H1 (cell line): ENCODE measurements around the gene KBTBD2. TPM values are rescaled to one million over a fixed set of nuclear protein-coding genes. Genes with fewer than 3 reads are reported as not detected.
A peak's percentile ranks its signal among the peaks of the same experiment; 100 is the strongest.

Experiments used
- CTCF ChIA-PET: fragments of 300-600 bp; sonication (Branson Sonifier 250); formaldehyde crosslinking; loops from one replicate; lab custom pipeline; 2021; ENCODE audit not compliant: partially characterized antibody; lab: Charles Lee
- POLR2A ChIA-PET: fragments of 300-600 bp; sonication (Branson Sonifier 250); formaldehyde crosslinking; loops from one replicate; lab custom pipeline; 2021; ENCODE audit warnings: inconsistent platforms; ENCODE audit not compliant: partially characterized antibody; lab: Charles Lee
- DNase-seq, 2 experiments: peaks; one replicate each; pipeline versions ENCODE4 v3.0.0 to v3.0.0-alpha.2; 2010 to 2022; ENCODE audit warnings: low spot score in 2 of 2, low read depth in 1 of 2, mixed read lengths in 1 of 2
- FAIRE-seq: peaks from 2 replicates; lab custom pipeline; 2011; peaks lifted over from hg19 to GRCh38; lab: Jason Lieb, UNC
- H2AFZ ChIP-seq: 2 replicates; pipeline ENCODE4 v1.8.1; 2012; ENCODE audit warnings: low read length, inconsistent platforms
- H2AK5ac ChIP-seq: 2 replicates; pipeline ENCODE4 v1.6.1; 2013; ENCODE audit warnings: low read depth, low read length
- H2BK120ac ChIP-seq: replicated peaks from 2 replicates; pipeline ENCODE3; 2013; ENCODE audit warnings: low read depth, low read length, inconsistent platforms
- H2BK12ac ChIP-seq: 2 replicates; pipeline ENCODE4 v1.6.1; 2013; ENCODE audit warnings: low read depth, low read length
- H2BK15ac ChIP-seq: 2 replicates; pipeline ENCODE4 v1.6.1; 2013; ENCODE audit warnings: low read length
- H2BK20ac ChIP-seq: 2 replicates; pipeline ENCODE4 v1.6.1; 2013; ENCODE audit warnings: low read length
- H2BK5ac ChIP-seq: 2 replicates; pipeline ENCODE4 v1.6.1; 2013; ENCODE audit warnings: low read depth, low read length
- H3K14ac ChIP-seq: 2 replicates; pipeline ENCODE4 v1.6.1; 2013; ENCODE audit warnings: inconsistent platforms; ENCODE audit not compliant: insufficient read length
- H3K18ac ChIP-seq: 2 replicates; pipeline ENCODE4 v1.6.1; 2013; ENCODE audit warnings: low read length; ENCODE audit errors: extremely low read depth
- H3K23ac ChIP-seq: 2 replicates; pipeline ENCODE4 v1.6.1; 2013; ENCODE audit warnings: inconsistent platforms; ENCODE audit not compliant: insufficient read length
- H3K23me2 ChIP-seq: 2 replicates; pipeline ENCODE4 v1.6.1; 2013; ENCODE audit warnings: low read depth, low read length
- H3K27ac ChIP-seq: 2 replicates; pipeline ENCODE4 v1.6.1; 2011; ENCODE audit warnings: low read depth, low read length, inconsistent platforms
- H3K27me3 ChIP-seq, 4 experiments: replicated peaks in 1 of 4; 1 replicate in 1 of 4; 2 replicates in 3 of 4; pipeline versions ENCODE4 v1.6.1 to v1.8.1; 2011 to 2013; ENCODE audit warnings: low read length in 3 of 4, mild to moderate bottlenecking in 3 of 4, inconsistent platforms in 2 of 4, mixed read lengths in 2 of 4, moderate library complexity in 1 of 4; ENCODE audit not compliant: control insufficient read depth in 3 of 4, insufficient read depth in 3 of 4; ENCODE audit errors: extremely low read depth in 1 of 4
- H3K36me3 ChIP-seq, 4 experiments: 2 replicates each; pipeline versions ENCODE4 v1.6.1 to v1.8.1; 2011 to 2013; ENCODE audit warnings: mild to moderate bottlenecking in 4 of 4, low read length in 3 of 4, moderate library complexity in 2 of 4, control low read depth in 1 of 4, inconsistent platforms in 1 of 4; ENCODE audit not compliant: insufficient read depth in 4 of 4, control insufficient read depth in 2 of 4
- H3K4ac ChIP-seq: replicated peaks from 2 replicates; pipeline ENCODE3; 2013; ENCODE audit warnings: low read length, low read depth, mixed read lengths, inconsistent platforms; ENCODE audit not compliant: insufficient read length
- H3K4me1 ChIP-seq, 4 experiments: replicated peaks in 1 of 4; 1 replicate in 1 of 4; 2 replicates in 3 of 4; pipeline versions ENCODE4 v1.6.1 to v1.8.1; 2011 to 2013; ENCODE audit warnings: low read length in 3 of 4, inconsistent platforms in 2 of 4, mixed read lengths in 1 of 4; ENCODE audit not compliant: insufficient read depth in 4 of 4, control insufficient read depth in 3 of 4
- H3K4me2 ChIP-seq, 2 experiments: 2 replicates each; pipeline versions ENCODE4 v1.6.1 to v1.8.1; 2011 to 2013; ENCODE audit warnings: low read depth in 2 of 2, low read length in 2 of 2, control low read depth in 1 of 2, inconsistent platforms in 1 of 2, mild to moderate bottlenecking in 1 of 2; ENCODE audit not compliant: insufficient read depth in 1 of 2
- H3K4me3 ChIP-seq, 4 experiments: fragments of 200-600, 300-600 bp in 1 of 4; sonication (generic), shearing (Covaris generic), sonication (Bioruptor Twin) in 1 of 4; 2 replicates each; pipeline versions ENCODE4 v1.5.1 to v1.8.1; 2011 to 2016; ENCODE audit warnings: low read length in 4 of 4, low read depth in 3 of 4, control low read depth in 2 of 4, inconsistent platforms in 2 of 4, mild to moderate bottlenecking in 2 of 4, mixed read lengths in 1 of 4, moderate library complexity in 1 of 4; ENCODE audit not compliant: insufficient read depth in 2 of 4; ENCODE audit errors: extremely low read depth in 1 of 4
- H3K56ac ChIP-seq: replicated peaks from 2 replicates; pipeline ENCODE3; 2013; ENCODE audit warnings: low read depth, mild to moderate bottlenecking, mixed read lengths, low read length, inconsistent platforms; ENCODE audit not compliant: insufficient read length
- H3K79me1 ChIP-seq: 2 replicates; pipeline ENCODE4 v1.6.1; 2013; ENCODE audit warnings: low read depth, low read length, control low read depth
- H3K79me2 ChIP-seq, 2 experiments: 2 replicates each; pipeline versions ENCODE4 v1.6.1 to v1.8.1; 2012 to 2013; ENCODE audit warnings: low read length in 2 of 2, mild to moderate bottlenecking in 2 of 2, inconsistent platforms in 1 of 2; ENCODE audit not compliant: insufficient read depth in 2 of 2, control insufficient read depth in 1 of 2
- H3K9ac ChIP-seq, 4 experiments: replicated peaks in 1 of 4; 1 replicate in 1 of 4; 2 replicates in 3 of 4; pipeline versions ENCODE4 v1.6.1 to v1.8.1; 2011 to 2013; ENCODE audit warnings: low read depth in 3 of 4, low read length in 3 of 4, control low read depth in 2 of 4, mild to moderate bottlenecking in 2 of 4, moderate library complexity in 2 of 4, inconsistent platforms in 1 of 4; ENCODE audit errors: extremely low read depth in 1 of 4
- H3K9me3 ChIP-seq, 2 experiments: 2 replicates each; pipeline versions ENCODE4 v1.6.1 to v1.8.1; 2012 to 2013; ENCODE audit warnings: mild to moderate bottlenecking in 2 of 2, moderate library complexity in 2 of 2, control low read depth in 1 of 2, inconsistent platforms in 1 of 2, low read depth in 1 of 2, low read length in 1 of 2, mixed read lengths in 1 of 2; ENCODE audit not compliant: insufficient read depth in 2 of 2
- H4K20me1 ChIP-seq, 2 experiments: replicated peaks in 1 of 2; 2 replicates each; pipeline versions ENCODE3 to v1.8.1; 2011 to 2013; ENCODE audit warnings: inconsistent platforms in 2 of 2, low read length in 2 of 2, mild to moderate bottlenecking in 1 of 2; ENCODE audit not compliant: insufficient read depth in 2 of 2, control insufficient read depth in 1 of 2
- H4K5ac ChIP-seq: 2 replicates; pipeline ENCODE4 v1.6.1; 2013; ENCODE audit warnings: low read length, low read depth, mixed read lengths, inconsistent platforms; ENCODE audit not compliant: insufficient read length
- H4K8ac ChIP-seq: 2 replicates; pipeline ENCODE4 v1.8.0; 2013; ENCODE audit warnings: mild to moderate bottlenecking, moderate library complexity, low read length, inconsistent platforms; ENCODE audit not compliant: insufficient read depth; ENCODE audit errors: extremely low read depth
- H4K91ac ChIP-seq: replicated peaks from 2 replicates; pipeline ENCODE3; 2013; ENCODE audit warnings: low read length, mixed read lengths, inconsistent platforms; ENCODE audit not compliant: insufficient read length
- CREB1 ChIP-seq: IDR thresholded peaks from 2 replicates; pipeline ENCODE4 v1.6.1; 2012; ENCODE audit warnings: inconsistent platforms
- EGR1 ChIP-seq: IDR thresholded peaks from 2 replicates; pipeline ENCODE4 v1.6.1; 2011; ENCODE audit warnings: low read depth, low read length, borderline replicate concordance
- NRF1 ChIP-seq: IDR thresholded peaks from 2 replicates; pipeline ENCODE4 v1.6.1; 2011; ENCODE audit warnings: mild to moderate bottlenecking, low read depth, low read length, improper control_type of control experiment
- PHF8 ChIP-seq: fragments of 200-600 bp; sonication (generic); conservative IDR thresholded peaks from 2 replicates; pipeline ENCODE4 v1.7.1; 2012; ENCODE audit warnings: low read depth, mild to moderate bottlenecking, inconsistent platforms, low read length, moderate library complexity
- RXRA ChIP-seq: IDR thresholded peaks from 2 replicates; pipeline ENCODE4 v1.6.1; 2011; ENCODE audit warnings: low read depth, mild to moderate bottlenecking, low read length, moderate library complexity; ENCODE audit not compliant: insufficient read depth
- SP1 ChIP-seq: IDR thresholded peaks from 2 replicates; pipeline ENCODE4 v1.6.1; 2011; ENCODE audit warnings: low read depth, low read length
- SUZ12 ChIP-seq: fragments of 200-600 bp; sonication (generic); IDR thresholded peaks from 2 replicates; pipeline ENCODE4 v1.6.1; 2012; ENCODE audit warnings: mild to moderate bottlenecking, inconsistent platforms, low read length, moderate library complexity, mixed read lengths
- TBP ChIP-seq: IDR thresholded peaks from 2 replicates; pipeline ENCODE4 v1.6.1; 2011; ENCODE audit warnings: low read depth, low read length, improper control_type of control experiment
- TCF12 ChIP-seq: IDR thresholded peaks from 2 replicates; pipeline ENCODE4 v1.6.1; 2011; ENCODE audit warnings: low read depth, mild to moderate bottlenecking, low read length
- YY1 ChIP-seq: IDR thresholded peaks from 2 replicates; pipeline ENCODE4 v1.6.1; 2011; ENCODE audit warnings: low read depth, mild to moderate bottlenecking, low read length
- WGBS, 2 experiments: shearing (Covaris generic) in 1 of 2; methylation state at CpG; one replicate each; pipeline versions ENCODE4 v1.1.6 to v1.1.7; 2013 to 2015; ENCODE audit warnings: low lambda C conversion rate in 2 of 2, mixed read lengths in 2 of 2, inconsistent platforms in 1 of 2, low coverage in 1 of 2, missing lambda C conversion rate in 1 of 2; ENCODE audit not compliant: insufficient replicate concordance in 2 of 2, insufficient coverage in 1 of 2, insufficient read length in 1 of 2; ENCODE audit errors: extremely low coverage in 1 of 2, missing lambda C conversion rate in 1 of 2; 5-methylcytosine and 5-hydroxymethylcytosine counted together
- polyA plus RNA-seq, 7 experiments: library from polyadenylated mRNA; depleted of rRNA in 3 of 7; stranded (reverse) in 5 of 7; unstranded in 2 of 7; fragments of >200 nt in 5 of 7; fragments of 200-250 nt in 2 of 7; gene quantifications; 1 replicate in 5 of 7; 2 replicates in 1 of 7; 4 replicates in 1 of 7; pipeline versions ENCODE4 v1.2.1 to v1.2.3, GENCODE V29; 2011 to 2013; ENCODE audit warnings: missing spikeins in 2 of 7, mixed read lengths in 2 of 7
- total RNA-seq: library from RNA; stranded (reverse); fragmentation: NEBNext Ultra II Directional; extraction: Animal tissue kit (Norgen Biotek cat#: 25700); gene quantifications from 2 replicates; pipeline ENCODE4 v1.2.1, GENCODE V29; 2021
- TF ChIP-seq, protein P1 (sequence below): IDR thresholded peaks from 2 replicates; pipeline ENCODE4 v1.6.1; 2011; ENCODE audit warnings: low read length, improper control_type of control experiment

Gene KBTBD2
- total and polyA plus RNA-seq, 2 of the 8 experiments (the other 6 are each of a cell fraction or from before 2014, with no cell fraction given): 13.1 to 25.7 TPM

DNA sequence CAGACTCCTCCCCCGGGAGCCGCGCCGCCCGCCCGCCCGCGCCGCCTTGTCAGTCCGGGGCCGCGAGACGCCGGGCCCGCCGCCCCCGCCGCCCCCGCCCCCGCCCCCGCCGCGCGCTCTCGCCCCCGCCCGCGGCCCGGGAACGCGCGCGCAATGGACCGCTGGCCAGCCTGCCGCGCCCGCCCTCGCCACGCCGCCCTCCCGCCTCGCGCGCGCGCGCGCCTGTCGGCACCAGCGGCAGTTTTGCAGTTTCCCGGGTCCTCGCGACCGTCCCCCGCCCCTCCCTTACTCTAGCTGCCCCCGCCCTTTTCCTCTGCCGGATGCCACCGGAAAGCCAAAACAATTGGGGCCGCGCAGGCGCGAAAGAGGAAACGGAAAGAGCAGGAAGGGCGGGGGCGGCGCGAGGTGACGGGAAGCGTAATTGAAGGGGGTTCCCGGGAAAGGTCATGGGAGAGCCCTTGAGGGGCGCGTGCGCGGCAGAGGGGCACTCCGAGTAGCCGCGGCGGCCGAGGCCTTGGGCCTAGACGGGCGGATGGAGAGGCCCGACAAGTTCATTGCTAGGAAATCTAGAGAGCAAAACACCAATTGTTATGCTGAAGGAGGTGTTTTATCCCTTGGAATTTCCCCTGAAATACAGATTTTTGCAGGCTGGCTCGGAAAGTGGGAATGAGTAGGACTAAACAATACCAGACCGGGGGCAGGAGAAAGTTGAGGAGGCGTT is 400 bp upstream of the KBTBD2 start:
- Histone ChIP-seq H3K14ac (no peak overlapping the region), H2AK5ac (no peak overlapping the region), H3K9me3 (no peaks in the 10 kb centered on the region), H3K27me3 (no peaks in the 10 kb centered on the region), H3K79me1 (no peaks in the 10 kb centered on the region), H3K4me2 (peak overlapping the region; percentile 81 to 90), H3K36me3 (no peaks in the 10 kb centered on the region), H3K56ac (peak overlapping the region; percentile 90), H3K27ac (peak overlapping the region; percentile 93), H2BK120ac (peak overlapping the region; percentile 21), H3K9ac (peak overlapping the region; percentile 82 to 97 (median 85)), H2BK20ac (peak overlapping the region; percentile 32; the same call in 1 of the 2 replicates), H2BK12ac (peak overlapping the region; percentile 80; the same call in 1 of the 2 replicates), H4K5ac (peak overlapping the region; percentile 90), H3K23me2 (peaks cover 5% of the 10 kb centered on the region), H3K79me2 (peaks cover 12 to 39% of the 10 kb centered on the region in 2 experiments; a peak in 3 of 4 replicates), H2BK5ac (peak overlapping the region; percentile 90), H3K23ac (no peak overlapping the region), H3K4me3 (peak overlapping the region; percentile 69 to 99 (median 86)), H4K8ac (peak overlapping the region; percentile 97; the same call in 1 of the 2 replicates), H4K91ac (peak overlapping the region; percentile 90), H3K4me1 (peaks cover 3 to 13% (median 6%) of the 10 kb centered on the region in 4 experiments; a peak in 6 of 7 replicates), H2BK15ac (no peak overlapping the region), H4K20me1 (peaks cover 4% of the 10 kb centered on the region in 2 experiments), H3K4ac (peak overlapping the region; percentile 88), H3K18ac (peak overlapping the region; percentile 95; the same call in 1 of the 2 replicates), H2AFZ (peak overlapping the region; percentile 47)
- DNase-seq (peak; percentile 85 to 95), FAIRE-seq (no peak)
- ChIA-PET POLR2A (interaction anchor here (0.7 to 4.3 kb wide), 15 partner anchors 8 to 238 kb away, joined by 3 to 21 read pairs (median 4); partner anchors contain the start of genes BBS9, NT5C3A and RP9), CTCF (interaction anchor here (0.7 to 3.3 kb wide), 3 partner anchors 10 to 46 kb away, joined by 3 to 13 read pairs (median 4); no protein-coding TSS in a partner anchor)
- 1% methylated on average over 21 of the region's 85 CpGs; no CpG with 5 or more reads in 1 of the 2 experiments for WGBS, 2 experiments
- TF ChIP-seq PHF8 (peak; percentile 76), SP1 (no peak), YY1 (no peak), CREB1 (0 out of 2 replicates have a peak, but pooled peaks have one; percentile 41), TCF12 (no peak), SUZ12 (no peak), NRF1 (peak; percentile 56), RXRA (no peak), TBP (peak; percentile 72), EGR1 (peak; percentile 81)
- TF ChIP-seq, protein P1, sequence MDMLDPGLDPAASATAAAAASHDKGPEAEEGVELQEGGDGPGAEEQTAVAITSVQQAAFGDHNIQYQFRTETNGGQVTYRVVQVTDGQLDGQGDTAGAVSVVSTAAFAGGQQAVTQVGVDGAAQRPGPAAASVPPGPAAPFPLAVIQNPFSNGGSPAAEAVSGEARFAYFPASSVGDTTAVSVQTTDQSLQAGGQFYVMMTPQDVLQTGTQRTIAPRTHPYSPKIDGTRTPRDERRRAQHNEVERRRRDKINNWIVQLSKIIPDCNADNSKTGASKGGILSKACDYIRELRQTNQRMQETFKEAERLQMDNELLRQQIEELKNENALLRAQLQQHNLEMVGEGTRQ: no peak; the same call in 1 of the 2 replicates
